Measurements from ENCODE around the gene SLC25A21. TPM values are rescaled to one million over a fixed set of nuclear protein-coding genes. Genes with fewer than 3 reads are reported as not detected.

SLC25A21 gene
- total and polyA plus RNA-seq, 2 of the 13 experiments (the other 11 are each of a cell fraction or from before 2014, with no cell fraction given) = 1.9 to 2.9 TPM

GRCh38 chr14:36771028-36771640 lies 401.3 kb downstream of the SLC25A21 start:
- no peaks in the 10 kb centered on the region for H3K79me2 ChIP-seq (ENCODE audit: insufficient read depth, low read length)
- TF ChIP-seq BHLHE40 (IDR thresholded peaks at IDR 0.05; ENCODE audit: low read length) (peak; percentile 12; the same call in 1 of the 2 replicates), FOXA3 (CRISPR knock-in tag; IDR thresholded peaks at IDR 0.05) (peak; percentile 76), ZNF770 (CRISPR knock-in tag; IDR thresholded peaks at IDR 0.05) (no peak), ZMAT3 (CRISPR knock-in tag; conservative IDR thresholded peaks at IDR 0.05) (no peak), NAIF1 (CRISPR knock-in tag; IDR thresholded peaks at IDR 0.05; ENCODE audit: borderline replicate concordance) (no peak), ARID4A (CRISPR knock-in tag; IDR thresholded peaks at IDR 0.05; ENCODE audit: borderline replicate concordance) (no peak), DR1 (CRISPR knock-in tag; IDR thresholded peaks at IDR 0.05) (no peak), MXD4 (CRISPR knock-in tag; IDR thresholded peaks at IDR 0.05) (no peak), TBL1XR1 (IDR thresholded peaks at IDR 0.05; ENCODE audit: borderline replicate concordance, low read length, partially characterized antibody) (peak; percentile 82), RCOR2 (CRISPR knock-in tag; IDR thresholded peaks at IDR 0.05) (0 out of 2 replicates have a peak, but pooled peaks have one; percentile 19), FOSL2 (CRISPR knock-in tag; IDR thresholded peaks at IDR 0.05) (peak; percentile 52; the same call in 1 of the 2 replicates), ZNF225 (CRISPR knock-in tag; IDR thresholded peaks at IDR 0.05) (no peak), HCFC1 (IDR thresholded peaks at IDR 0.05; ENCODE audit: low read depth, low read length) (no peak)
- TF ChIP-seq, protein P1, sequence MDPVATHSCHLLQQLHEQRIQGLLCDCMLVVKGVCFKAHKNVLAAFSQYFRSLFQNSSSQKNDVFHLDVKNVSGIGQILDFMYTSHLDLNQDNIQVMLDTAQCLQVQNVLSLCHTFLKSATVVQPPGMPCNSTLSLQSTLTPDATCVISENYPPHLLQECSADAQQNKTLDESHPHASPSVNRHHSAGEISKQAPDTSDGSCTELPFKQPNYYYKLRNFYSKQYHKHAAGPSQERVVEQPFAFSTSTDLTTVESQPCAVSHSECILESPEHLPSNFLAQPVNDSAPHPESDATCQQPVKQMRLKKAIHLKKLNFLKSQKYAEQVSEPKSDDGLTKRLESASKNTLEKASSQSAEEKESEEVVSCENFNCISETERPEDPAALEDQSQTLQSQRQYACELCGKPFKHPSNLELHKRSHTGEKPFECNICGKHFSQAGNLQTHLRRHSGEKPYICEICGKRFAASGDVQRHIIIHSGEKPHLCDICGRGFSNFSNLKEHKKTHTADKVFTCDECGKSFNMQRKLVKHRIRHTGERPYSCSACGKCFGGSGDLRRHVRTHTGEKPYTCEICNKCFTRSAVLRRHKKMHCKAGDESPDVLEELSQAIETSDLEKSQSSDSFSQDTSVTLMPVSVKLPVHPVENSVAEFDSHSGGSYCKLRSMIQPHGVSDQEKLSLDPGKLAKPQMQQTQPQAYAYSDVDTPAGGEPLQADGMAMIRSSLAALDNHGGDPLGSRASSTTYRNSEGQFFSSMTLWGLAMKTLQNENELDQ (CRISPR knock-in tag; IDR thresholded peaks at IDR 0.05; ENCODE audit: borderline replicate concordance) = no peak
- TF ChIP-seq, protein P2, sequence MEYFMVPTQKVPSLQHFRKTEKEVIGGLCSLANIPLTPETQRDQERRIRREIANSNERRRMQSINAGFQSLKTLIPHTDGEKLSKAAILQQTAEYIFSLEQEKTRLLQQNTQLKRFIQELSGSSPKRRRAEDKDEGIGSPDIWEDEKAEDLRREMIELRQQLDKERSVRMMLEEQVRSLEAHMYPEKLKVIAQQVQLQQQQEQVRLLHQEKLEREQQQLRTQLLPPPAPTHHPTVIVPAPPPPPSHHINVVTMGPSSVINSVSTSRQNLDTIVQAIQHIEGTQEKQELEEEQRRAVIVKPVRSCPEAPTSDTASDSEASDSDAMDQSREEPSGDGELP (IDR thresholded peaks at IDR 0.05; ENCODE audit: borderline replicate concordance, low read depth) = peak; percentile 92

More at GRCh38 chr14:36771028-36771640, 401.3 kb downstream of the SLC25A21 start:
- CTCF ChIA-PET (ENCODE audit: low intra/inter-chr PET ratio, low total read pairs) = no interaction called here
- peak; percentile 68 for DNase-seq (ENCODE audit: low spot score)
- Histone ChIP-seq H3K4me1 (ENCODE audit: insufficient read depth, low read length) (0 out of 2 replicates have a peak, but pooled peaks cover 4% of the 10 kb centered on the region), H3K27me3 (ENCODE audit: control insufficient read depth in 1 of 2, insufficient read depth in 2 of 2, low read length in 2 of 2) (no peaks in the 10 kb centered on the region), H3K9ac (ENCODE audit: insufficient read depth, low read depth, low read length) (no peak overlapping the region), H3K4me3 (replicated peaks in 1 of 3; ENCODE audit: insufficient read depth in 1 of 3, low read depth in 2 of 3, low read length in 3 of 3) (no peak overlapping the region), H4K20me1 (ENCODE audit: insufficient read depth, low read length) (no peaks in the 10 kb centered on the region), H3K4me2 (ENCODE audit: low read depth, low read length) (no peak overlapping the region), H2AFZ (ENCODE audit: low read length) (no peak overlapping the region), H3K9me3 (ENCODE audit: low read length) (no peaks in the 10 kb centered on the region), H3K27ac (ENCODE audit: extremely low read length, insufficient read depth, low read length) (no peak overlapping the region), H3K36me3 (replicated peaks in 1 of 2; ENCODE audit: control insufficient read depth in 1 of 2, insufficient read depth in 2 of 2, low read length in 2 of 2) (no peaks in the 10 kb centered on the region)
- WGBS (ENCODE audit: low lambda C conversion rate) = 2% methylated on average over 4 of the region's 4 CpGs
- no TSS peak for BruUV-seq (replicated peaks)
- no peak for FAIRE-seq
- intact Hi-C loops (cut with micrococcal nuclease; ENCODE audit: unreplicated experiment) (no loop called here), in situ Hi-C loops (cut with HindIII; ENCODE audit: extremely low pct_ligation_motif_present, low pct_unique_long_range_greater_than_20kb) (no loop called here)
- POLR2A ChIA-PET = no interaction called here
- ATAC-seq = peak; percentile 81
